Central memory CD4-positive, alpha-beta T cell (primary cell): ENCODE data around the gene SNCAIP.

Experiments used
- DNase-seq: peaks from one replicate; pipeline ENCODE4 v3.0.0; 2022

SNCAIP gene

DNA sequence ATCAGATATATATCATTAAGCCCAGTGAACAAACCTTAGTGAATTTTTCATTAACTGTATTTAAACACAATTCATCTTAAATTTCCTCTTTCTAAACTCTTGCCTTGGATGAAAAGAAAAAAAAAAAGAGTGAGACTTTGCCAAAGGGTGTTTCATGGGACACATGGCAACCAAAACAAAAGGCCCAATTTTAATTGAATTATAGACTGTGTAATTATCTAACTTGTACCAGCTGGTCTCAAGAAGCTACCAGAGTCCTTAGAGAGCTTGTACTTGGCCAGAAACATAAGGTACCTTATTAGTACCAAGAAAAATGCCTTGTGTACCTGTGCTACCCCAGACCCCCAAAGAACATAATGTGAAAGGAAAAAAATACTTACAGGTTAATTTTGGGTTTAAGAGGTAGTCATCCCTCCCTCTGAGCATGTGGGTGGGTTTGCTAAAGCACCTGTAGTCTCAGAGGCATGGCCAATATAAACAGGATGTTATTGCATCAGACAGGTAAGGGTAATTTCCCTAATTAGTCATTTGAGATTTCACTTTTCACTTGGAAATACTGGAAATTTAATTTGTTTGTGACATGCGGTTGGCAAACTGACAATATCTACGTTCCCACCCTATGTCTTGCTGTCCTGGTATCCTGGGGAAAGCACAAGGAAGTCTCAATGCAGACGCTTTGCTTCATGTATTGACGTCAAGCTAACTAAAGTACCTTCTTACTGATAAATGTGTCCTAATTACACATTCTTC, 90.1 kb downstream of the SNCAIP start:
- DNase-seq = no peak

- no peak for DNase-seq
Measured at GRCh38 chr5:122402955-122403685, 91.1 kb downstream of the SNCAIP start.

GRCh38 chr5:122404018-122404417, 92.0 kb downstream of the SNCAIP start:
- DNase-seq = no peak

- DNase-seq = no peak
Measured at GRCh38 chr5:122404653-122405362, 92.8 kb downstream of the SNCAIP start.

DNA sequence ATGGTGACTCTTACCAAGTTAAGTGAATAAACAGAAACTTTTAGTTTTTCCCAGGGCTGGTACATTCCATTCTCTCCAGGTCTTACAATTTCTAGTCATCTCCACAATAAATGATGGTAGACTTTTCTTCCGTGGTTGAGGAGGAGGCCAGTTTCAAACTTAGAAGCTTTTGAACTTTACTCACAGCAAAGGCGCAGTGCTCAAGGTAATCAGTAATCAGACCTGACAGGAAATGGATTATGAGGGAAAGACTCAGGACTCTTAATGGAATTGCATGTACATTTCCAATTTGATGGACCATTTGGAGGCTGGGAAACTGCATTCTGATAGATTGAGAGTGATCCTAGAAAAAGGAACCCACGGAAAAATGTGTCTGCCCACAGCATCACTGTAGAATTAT, 93.7 kb downstream of the SNCAIP start:
- no peak for DNase-seq

GRCh38 chr5:122406181-122406580, 94.1 kb downstream of the SNCAIP start:
- no peak for DNase-seq

DNA sequence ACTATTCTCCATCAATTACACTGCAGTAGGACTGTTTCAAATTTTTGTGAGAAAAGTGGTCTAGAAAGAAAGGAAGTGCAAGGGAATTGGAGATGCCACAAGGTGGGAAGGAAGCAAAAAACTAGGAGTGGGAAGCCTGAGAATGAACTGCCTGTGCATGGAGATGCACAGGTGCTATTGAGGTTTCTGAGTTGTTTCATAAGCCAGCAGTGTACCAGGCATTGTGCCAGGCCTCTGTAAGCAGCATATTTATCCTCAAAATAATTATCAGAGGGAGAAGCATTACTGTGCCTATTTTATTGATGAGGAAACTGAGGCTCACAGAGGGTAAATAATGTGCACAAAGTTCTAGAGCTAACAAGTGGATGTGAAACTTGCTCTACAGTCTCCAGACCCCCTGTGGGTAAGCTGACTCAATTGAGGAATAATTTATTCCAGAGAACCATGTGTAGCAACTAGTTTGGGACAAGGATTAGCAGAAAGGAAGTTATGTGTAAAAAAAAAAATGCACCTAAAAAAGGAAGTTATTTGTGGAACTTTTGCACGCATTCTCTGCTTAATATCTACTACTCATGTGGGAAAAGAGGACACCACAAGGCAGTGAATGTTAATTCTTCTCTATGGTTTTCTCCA, 96.7 kb downstream of the SNCAIP start:
- no peak for DNase-seq

DNA sequence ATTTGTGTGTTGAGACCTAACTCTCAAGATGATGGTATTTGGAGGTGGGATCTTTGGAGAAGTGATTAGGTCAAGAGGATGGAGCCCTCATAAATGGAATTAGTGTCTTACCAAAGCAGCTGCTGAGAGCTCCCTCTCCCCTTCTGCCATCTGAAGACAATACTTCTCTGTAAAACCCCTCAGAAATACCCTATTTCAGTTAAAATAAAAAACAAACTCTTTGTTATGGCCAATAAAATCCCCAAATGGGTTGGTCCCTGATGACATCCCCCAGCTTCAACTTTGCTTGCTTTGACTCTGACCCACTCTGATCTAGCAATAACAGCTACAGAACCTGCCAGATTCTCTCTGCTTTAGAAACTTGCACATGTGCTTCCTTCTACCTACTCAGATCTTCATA, 100.9 kb downstream of the SNCAIP start:
- no peak for DNase-seq

- no peak for DNase-seq
Measured at GRCh38 chr5:122413722-122414121, 101.7 kb downstream of the SNCAIP start.

DNA sequence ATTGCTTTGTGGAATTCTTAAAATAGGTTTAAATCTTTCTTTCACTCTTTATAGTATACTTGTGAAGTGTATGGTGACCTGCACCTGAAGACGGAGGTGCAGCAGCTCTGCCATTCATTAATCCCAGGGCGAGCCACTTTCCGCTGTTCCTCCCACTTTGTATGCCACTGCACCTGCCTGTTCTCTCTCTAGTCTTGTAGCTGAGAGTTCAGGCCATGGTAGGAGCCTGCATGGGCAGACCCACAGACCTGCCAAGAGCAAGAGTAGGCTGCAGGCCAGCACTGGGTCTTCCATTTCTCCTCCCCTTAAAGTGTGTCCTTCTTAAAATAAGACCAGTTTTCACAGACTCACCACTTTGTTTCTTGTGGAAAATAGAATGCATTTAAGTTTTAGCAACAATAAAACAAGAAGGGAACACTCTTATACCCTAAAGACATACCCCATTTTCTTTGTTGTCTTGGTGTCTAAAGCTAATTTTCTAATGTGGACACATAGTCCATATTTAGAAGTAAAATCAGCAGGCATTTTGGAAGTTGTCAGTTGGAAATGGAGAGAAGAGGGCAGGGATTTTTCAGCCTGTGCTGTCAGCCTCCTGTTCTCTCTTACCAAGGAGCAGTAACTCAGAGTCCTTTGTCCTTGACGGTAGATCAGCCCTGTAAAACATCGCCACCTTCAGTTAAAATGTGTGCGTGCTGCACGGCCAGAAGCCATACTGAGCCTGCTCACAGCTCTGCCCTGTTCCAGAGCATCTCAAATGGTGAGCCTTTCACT, 103.2 kb downstream of the SNCAIP start:
- no peak for DNase-seq

DNA sequence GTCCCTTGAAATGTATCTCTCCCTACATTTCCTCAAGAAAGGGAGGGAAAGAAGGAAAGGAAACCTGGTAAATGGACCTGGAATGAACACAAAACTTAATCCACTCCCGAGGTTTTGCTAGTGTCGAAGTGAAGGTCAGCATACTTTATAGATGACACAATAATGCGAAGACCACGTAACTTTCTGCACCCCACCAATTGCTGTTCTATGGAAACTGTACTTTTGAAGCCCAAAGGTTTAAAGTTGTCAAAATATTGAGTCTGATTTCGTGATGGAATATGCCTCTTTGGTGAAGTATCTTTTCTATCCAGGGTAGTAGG, 103.7 kb downstream of the SNCAIP start:
- DNase-seq = no peak

DNA sequence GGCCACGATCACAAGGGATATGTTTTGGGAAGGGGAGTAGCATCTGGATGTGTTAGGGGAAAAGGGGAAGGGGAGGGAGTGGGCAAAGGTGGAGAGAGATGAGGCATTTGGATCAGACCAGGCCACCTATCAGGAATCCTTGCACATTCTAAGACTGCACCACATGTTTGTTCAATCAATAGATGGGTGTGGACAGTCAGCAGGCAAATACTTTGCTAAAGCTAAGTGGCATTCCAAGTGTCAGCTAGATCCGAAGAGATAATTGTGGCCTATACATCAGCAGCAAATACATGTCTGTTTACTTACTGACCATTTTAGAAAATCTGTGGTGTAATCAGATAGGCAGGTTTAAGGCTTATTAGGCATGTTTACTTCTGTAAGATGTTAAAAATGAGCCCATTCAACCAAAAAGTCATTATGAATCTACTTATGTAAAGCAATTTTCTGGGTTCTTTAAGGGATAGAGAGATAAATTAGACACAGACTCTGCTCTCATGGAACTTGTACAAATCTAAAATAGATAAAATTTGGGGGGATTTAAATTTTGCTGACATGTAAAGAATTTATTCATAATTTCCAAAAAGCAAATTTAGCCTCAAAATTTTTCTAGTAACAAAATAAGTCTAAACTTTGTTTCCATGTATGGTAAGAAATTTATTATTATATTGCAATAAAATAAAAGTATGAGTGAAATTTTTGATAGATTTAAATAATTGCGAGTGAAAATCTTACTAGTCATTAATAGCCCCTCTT, 107.3 kb downstream of the SNCAIP start:
- DNase-seq = no peak

DNA sequence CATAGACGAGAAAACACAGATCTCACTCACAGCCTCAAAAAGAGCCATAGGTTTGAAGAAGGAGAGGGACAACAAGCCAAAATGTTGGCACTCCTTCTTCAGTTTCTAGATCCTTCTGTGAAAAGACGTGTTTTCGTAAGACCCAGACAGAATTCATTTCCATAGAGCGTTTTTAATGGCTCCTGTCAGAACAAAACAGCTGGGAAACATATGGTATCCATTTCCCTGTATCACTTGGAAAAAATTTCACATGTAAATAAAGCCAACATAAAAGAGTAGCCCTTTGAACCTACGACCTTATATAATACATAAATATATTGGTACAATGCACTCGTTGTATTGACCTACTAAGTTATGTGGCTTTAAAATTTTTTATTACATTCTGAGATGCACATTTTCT, 108.1 kb downstream of the SNCAIP start:
- no peak for DNase-seq

DNA sequence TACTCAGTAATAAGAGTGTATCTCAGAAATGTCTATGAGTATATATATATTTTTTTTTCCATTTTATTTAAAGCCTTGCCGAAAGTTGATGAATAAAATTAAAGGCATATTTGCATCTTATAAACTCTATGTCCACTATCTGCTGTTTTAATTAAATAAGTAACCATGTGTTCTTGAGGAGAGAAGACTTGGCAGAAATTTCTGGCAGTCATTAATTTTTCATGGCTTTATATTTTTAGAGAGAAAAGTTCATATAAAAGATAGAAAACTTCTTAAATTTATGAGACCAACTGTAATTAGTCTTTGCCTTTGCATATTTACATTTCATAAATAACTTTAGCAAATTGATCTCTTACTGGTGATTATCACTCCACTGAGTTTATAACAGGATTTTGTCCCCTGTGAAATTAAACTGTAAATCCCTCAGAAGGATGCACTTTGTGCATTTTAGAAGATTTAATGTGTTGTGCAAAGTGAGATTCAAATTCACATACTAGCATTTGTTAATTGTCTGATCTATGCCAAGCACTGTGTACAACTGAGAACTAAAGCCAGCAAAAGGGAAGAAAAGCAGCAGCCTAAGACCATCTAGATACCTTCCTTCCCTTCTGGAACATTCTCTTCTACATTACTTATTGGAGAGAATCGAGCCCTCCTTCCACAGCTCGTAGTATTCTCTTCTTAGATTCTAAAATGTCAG, 108.7 kb downstream of the SNCAIP start:
- DNase-seq = no peak

DNA sequence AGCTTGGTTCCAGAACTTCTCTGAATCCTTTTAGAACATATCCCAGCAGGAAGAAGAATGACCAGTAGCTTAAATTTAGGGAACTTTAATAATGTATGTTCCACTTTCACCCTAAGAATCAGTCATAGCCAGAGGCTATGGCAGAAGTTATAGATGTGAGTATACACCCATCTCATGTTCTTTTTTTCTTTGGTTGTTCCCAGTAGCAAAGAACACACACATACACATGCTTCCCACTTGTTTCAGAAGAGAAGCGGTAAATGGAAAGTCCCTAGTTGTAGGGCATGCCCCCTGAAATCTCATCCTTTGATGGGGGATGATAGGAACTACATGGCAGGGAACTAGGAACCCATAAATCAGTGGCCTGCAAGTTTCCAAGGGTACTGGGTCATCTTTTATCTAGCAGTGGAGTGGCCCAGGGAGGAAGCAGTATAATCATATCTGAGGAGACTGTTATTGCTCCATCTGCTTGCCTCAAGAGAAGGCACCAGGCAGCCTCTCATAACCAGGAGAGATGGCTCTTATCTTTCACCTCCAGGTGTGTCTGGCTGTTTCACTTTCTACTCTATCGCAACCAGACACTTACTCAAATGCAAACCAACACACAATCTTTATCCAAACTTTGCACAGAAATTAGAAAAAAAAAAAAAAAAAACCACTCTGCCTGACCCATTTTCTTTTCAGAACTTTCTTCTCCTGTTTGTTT, 109.5 kb downstream of the SNCAIP start:
- no peak for DNase-seq

GRCh38 chr5:122423221-122423620, 111.2 kb downstream of the SNCAIP start:
- no peak for DNase-seq

DNA sequence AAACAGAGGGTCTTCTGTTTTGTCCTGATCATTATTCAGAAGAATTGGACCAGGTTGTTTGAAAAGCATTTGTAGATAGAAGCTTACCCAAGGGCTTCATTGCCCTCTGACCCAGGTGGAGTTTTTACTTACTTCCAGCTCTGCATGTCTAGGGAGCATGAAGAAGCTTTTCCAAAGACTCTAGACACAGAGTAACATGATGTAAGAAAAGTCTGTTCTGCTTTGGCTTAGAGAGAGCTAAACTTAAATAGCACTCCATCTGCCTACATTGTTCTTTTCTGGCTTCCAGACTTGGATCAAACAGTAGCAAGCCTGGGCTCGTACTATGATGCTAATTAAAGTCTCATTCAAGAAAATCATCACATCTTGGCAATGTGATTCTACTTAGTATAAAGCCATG, 112.1 kb downstream of the SNCAIP start:
- no peak for DNase-seq

DNA sequence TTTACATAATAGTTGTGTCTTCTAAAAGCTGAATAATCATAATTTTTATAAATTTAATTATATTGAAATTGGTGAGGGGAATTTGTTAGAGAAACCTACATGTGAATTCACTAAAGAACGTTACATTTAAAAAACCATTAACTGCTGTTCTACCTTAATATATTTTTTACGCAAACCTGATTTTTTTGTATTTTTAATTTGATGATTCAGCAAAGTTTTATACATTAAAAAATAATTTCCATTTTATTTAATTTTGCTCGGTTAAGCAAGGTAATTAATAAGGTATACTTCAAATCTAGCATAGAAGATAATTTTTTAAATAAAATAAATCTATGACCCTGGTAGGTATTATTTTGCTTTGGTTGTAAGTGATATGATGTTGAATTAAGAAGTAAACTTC, 114.3 kb downstream of the SNCAIP start:
- DNase-seq = no peak

GRCh38 chr5:122427621-122428020, 115.6 kb downstream of the SNCAIP start:
- no peak for DNase-seq

GRCh38 chr5:122429545-122430318, 117.7 kb downstream of the SNCAIP start:
- DNase-seq = no peak
